Ishikawa (cell line): ENCODE data around the gene PLEKHA7.

Source experiments
- CEBPB ChIP-seq: IDR thresholded peaks from 2 replicates; pipeline ENCODE4 v1.6.1; 2012
- EP300 ChIP-seq: IDR thresholded peaks from 2 replicates; pipeline ENCODE4 v1.6.1; 2012; ENCODE audit warnings: borderline replicate concordance
- FOXM1 ChIP-seq: IDR thresholded peaks from 2 replicates; pipeline ENCODE4 v1.6.1; 2012; ENCODE audit warnings: low read depth, borderline replicate concordance
- MAX ChIP-seq: IDR thresholded peaks from 2 replicates; pipeline ENCODE4 v1.6.1; 2012
- RAD21 ChIP-seq: IDR thresholded peaks from 2 replicates; pipeline ENCODE4 v1.6.1; 2012; ENCODE audit warnings: low read depth
- ZBTB7A ChIP-seq: IDR thresholded peaks from 2 replicates; pipeline ENCODE4 v1.6.1; 2012; ENCODE audit warnings: low read depth
- TF ChIP-seq, protein P1 (sequence below): IDR thresholded peaks from 2 replicates; pipeline ENCODE4 v1.6.1; 2012; ENCODE audit warnings: low read depth, mild to moderate bottlenecking

DNA sequence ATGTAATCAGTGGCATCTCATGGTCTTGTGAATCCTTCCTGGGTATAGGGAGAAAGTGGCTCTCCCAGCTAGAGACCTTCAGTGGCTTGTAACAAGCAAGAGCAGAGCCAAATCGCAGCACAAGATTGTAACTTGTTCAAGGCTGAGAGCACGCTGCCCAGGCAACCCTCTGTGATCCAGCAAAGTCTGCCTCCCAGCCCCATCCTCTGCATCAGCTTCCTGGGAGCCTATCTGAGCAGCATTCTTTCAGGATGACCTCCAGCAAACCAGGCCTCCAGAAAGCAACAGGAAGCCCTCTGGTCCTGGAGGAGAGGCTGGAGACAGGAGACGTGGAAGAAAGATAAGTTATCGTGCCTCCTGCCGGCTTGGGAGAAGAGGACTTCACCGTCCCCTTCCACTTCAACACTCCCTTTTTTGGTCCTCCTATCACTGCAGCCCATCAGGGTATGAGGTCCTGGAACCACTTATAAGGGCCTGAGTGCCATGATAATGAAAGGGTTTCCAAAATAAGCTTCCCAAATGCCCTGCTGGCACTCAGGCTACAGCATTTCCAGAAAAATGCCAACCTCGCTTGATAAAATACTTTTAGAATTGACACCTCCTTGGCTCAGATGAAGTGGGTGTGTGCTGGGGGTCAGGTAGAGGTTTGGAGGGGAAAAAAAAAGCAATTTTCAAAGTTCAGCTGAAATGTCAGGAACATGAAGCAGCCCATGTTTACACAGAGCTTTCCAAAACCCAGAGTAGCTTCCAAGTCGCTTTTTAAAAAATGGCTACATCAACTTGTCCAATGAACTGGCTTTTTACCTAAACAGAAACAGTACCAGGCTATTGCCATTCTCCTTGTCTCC, 80.2 kb downstream of the PLEKHA7 start:
- TF ChIP-seq RAD21 (no peak), FOXM1 (no peak), CEBPB (no peak), MAX (no peak), EP300 (no peak), ZBTB7A (no peak)
- TF ChIP-seq, protein P1, sequence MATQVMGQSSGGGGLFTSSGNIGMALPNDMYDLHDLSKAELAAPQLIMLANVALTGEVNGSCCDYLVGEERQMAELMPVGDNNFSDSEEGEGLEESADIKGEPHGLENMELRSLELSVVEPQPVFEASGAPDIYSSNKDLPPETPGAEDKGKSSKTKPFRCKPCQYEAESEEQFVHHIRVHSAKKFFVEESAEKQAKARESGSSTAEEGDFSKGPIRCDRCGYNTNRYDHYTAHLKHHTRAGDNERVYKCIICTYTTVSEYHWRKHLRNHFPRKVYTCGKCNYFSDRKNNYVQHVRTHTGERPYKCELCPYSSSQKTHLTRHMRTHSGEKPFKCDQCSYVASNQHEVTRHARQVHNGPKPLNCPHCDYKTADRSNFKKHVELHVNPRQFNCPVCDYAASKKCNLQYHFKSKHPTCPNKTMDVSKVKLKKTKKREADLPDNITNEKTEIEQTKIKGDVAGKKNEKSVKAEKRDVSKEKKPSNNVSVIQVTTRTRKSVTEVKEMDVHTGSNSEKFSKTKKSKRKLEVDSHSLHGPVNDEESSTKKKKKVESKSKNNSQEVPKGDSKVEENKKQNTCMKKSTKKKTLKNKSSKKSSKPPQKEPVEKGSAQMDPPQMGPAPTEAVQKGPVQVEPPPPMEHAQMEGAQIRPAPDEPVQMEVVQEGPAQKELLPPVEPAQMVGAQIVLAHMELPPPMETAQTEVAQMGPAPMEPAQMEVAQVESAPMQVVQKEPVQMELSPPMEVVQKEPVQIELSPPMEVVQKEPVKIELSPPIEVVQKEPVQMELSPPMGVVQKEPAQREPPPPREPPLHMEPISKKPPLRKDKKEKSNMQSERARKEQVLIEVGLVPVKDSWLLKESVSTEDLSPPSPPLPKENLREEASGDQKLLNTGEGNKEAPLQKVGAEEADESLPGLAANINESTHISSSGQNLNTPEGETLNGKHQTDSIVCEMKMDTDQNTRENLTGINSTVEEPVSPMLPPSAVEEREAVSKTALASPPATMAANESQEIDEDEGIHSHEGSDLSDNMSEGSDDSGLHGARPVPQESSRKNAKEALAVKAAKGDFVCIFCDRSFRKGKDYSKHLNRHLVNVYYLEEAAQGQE, result no peak
